ENCODE measurements around the gene TENT4A. TPM values are rescaled to one million over a fixed set of nuclear protein-coding genes. Genes with fewer than 3 reads are reported as not detected.

TENT4A gene
- polyA plus RNA-seq, 10 donors, result 14.1 to 24.1 (median 16.8) TPM

GRCh38 chr5:6731465-6732237, 18.4 kb downstream of the TENT4A start:
- no peak for DNase-seq

GRCh38 chr5:6732634-6733410, 19.6 kb downstream of the TENT4A start:
- peak in 2 of 3 donors; percentile 20 to 26 for DNase-seq

- no peak for DNase-seq
Observed at GRCh38 chr5:6733411-6734242, 20.4 kb downstream of the TENT4A start.

DNA sequence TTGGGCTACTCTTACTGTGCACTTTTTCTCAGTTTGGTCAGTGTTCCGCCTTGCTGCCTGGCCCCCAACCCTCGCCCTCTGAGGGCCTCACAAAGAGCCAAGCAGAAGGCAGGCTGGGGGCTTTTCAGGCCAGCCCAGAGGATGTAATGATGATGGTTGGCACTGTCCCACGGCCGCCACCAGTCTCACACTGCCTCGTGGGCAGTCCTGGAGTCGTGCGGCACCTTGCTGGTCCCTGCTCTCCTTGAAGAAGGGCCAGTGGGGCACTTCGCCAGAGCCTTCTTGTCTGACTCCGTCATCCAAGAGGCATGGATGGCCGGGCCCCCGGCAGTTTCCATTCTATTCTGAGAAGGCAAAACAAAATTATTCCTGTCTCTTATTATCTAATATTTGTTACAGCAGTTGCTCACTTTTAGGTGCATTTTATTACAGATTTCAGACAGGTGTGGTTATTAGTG, 21.0 kb downstream of the TENT4A start:
- DNase-seq, result no peak

GRCh38 chr5:6734781-6735180, 21.5 kb downstream of the TENT4A start:
- no peak for DNase-seq

- no peak for DNase-seq
Observed at GRCh38 chr5:6736106-6736505, 22.9 kb downstream of the TENT4A start.

GRCh38 chr5:6736524-6737042, 23.4 kb downstream of the TENT4A start:
- DNase-seq, result no peak

- no peak for DNase-seq
Observed at GRCh38 chr5:6737043-6737941, 24.1 kb downstream of the TENT4A start.

DNA sequence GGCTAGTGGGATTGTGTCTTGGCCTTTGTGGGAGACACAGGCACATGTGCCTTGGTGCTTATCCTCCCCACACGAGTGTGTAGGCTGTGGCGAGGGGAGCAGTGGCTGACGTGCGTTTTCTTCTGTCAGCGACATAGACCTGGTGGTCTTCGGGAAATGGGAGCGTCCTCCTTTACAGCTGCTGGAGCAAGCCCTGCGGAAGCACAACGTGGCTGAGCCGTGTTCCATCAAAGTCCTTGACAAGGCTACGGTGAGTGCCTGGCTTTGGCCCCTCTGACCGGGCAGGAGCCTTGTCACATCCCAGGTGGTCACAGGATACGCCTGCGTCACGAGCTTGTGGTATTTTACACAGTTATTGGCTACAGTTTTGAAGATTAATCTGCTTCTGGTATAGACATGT, 26.4 kb downstream of the TENT4A start:
- DNase-seq, result no peak

- DNase-seq, result no peak
Observed at GRCh38 chr5:6740586-6741150, 27.4 kb downstream of the TENT4A start.

- no peak for DNase-seq
Observed at GRCh38 chr5:6742081-6742758, 29.0 kb downstream of the TENT4A start.

DNA sequence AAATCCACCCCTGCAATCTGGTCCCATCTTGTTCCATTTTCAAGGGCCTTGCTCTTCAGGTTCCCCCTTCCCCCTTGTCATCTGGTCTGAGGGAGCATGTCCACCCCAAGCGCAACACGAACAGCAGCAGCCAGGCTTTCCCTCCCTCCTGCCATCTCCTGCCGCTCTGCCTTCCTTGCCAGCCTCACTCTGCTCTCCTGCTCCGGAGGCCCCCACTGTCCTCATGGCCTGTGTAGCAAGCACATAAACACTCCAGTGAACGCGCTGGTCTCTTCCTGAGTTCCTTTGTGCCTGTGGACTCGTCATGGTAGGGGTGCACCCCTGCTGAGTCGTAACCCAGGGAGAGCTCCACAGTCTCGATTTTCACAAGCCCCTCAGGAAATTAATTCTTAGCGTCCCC, 29.9 kb downstream of the TENT4A start:
- no peak for DNase-seq

- DNase-seq, result no peak
Observed at GRCh38 chr5:6744841-6745705, 31.8 kb downstream of the TENT4A start.

- DNase-seq, result peak; percentile 27 to 57 (median 36)
Observed at GRCh38 chr5:6745706-6746222, 32.5 kb downstream of the TENT4A start.

GRCh38 chr5:6746244-6746643, 33.0 kb downstream of the TENT4A start:
- no peak for DNase-seq

DNA sequence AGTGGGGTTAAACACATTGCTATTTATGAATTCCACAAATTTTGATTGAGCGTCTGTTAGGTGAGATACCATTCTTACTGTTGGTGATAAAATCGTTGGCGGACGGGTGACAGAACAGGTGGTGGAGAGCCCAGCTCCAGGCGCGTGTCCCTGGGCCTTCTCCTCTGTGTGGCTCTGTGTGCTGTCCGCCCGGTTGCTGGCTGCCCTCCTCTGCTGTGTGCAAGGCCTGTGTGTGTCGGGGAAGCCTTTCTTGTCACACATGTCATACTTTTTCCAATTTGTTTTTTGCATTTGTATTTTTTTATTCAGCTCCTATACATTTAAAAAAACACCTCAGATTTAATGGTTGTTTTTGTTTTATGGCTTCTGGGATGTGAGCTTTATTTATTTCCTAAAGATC, 33.9 kb downstream of the TENT4A start:
- DNase-seq, result no peak

GRCh38 chr5:6748142-6748541, 34.9 kb downstream of the TENT4A start:
- DNase-seq, result no peak

DNA sequence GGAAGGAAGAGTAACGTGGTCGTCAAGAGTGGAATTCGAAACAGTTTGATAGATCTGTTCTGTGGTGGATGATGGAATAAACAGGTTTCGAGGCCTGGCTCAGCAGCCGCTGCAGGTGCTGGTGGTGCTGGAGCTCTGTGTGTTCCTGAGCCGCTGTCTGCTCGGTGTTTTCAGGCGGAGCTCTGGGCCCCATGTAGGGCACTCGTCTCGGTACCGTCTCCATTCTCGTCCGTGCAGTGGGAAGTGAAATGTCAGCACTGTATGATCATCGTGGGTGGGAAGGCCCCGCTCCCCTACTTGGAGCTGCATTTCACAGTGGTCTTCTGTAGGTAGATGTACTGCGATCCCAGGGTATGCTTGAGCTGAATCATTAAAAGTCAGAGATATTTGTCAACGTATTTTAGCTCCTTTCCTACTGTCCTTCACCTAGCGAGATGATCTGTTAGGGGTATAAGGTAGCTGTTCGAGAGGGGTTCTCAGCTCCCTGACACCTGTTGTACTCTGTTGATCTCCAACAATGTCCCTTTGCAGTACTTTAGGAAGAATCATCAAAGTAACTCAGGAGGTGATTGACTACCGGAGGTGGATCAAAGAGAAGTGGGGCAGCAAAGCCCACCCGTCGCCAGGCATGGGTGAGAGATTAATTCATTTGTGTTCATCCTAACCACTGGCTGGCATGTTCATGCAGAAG, 35.9 kb downstream of the TENT4A start:
- no peak for DNase-seq
